Right lobe of liver (tissue), 4 donors: ENCODE measurements around the gene SUCLG2.

ENCODE experiments used
- CTCF ChIP-seq, 4 donors: fragments of 200-600 bp in 3 of 4; fragments of 450-650 bp in 1 of 4; IDR thresholded peaks; one replicate each; pipeline versions ENCODE4 v1.5.1 to v1.8.0; 2016 to 2022; ENCODE audit warnings: antibody characterized with exemption in 4 of 4, mild to moderate bottlenecking in 2 of 4
- POLR2A ChIP-seq: fragments of 450-650 bp; IDR thresholded peaks from one replicate; pipeline ENCODE4 v1.6.1; 2017; ENCODE audit warnings: antibody characterized with exemption, mild to moderate bottlenecking
- donor health status: DM: no; HTN: no; CAD: no.
- donor health status: DM: no; HTN: no; CAD: no.
- donor health status: DM: no; HTN: yes; CAD: no.

GRCh38 chr3:67683522-67683921 is 29.1 kb upstream of the SUCLG2 start:
- TF ChIP-seq CTCF (IDR thresholded peaks at IDR 0.05) (no peak), POLR2A (no peak)
